ENCODE data around the gene SCAF11. TPM values are rescaled to one million over a fixed set of nuclear protein-coding genes. Genes with fewer than 3 reads are reported as not detected.
A peak's percentile ranks its signal among the peaks of the same experiment; 100 is the strongest.

SCAF11 gene
- polyA plus RNA-seq, 2 of the 4 experiments (the other 2 are of a cell fraction): 43.0 to 110 TPM

DNA sequence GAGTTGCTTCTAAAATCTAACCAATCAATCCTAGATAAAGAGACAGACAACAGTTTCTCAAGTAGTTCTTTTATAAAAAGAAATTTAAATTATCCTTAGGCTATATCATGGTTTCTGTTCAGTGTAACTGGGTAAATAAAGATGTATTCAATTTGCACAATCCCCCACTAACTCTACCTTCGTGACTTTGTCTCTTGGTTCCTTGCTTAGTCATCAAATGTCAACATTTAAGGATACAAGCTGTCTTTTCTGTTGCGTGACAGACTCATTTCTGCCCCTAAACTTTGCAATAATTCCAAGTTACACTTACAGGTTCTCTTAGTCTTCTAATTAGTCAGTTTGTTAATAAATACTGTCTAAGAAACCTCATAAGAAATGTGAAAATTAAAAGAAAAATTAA is 50.6 kb downstream of the SCAF11 start:
- CTCF ChIA-PET: interaction anchor here (1.2 kb wide), 1 partner anchor 26 kb away, joined by 3 read pairs; no protein-coding TSS in a partner anchor
- peaks cover 16% of the 10 kb centered on the region; the same call in 2 of the 3 replicates for H3K4me1 ChIP-seq
- no peak overlapping the region for H3K4me3 ChIP-seq
- FAIRE-seq (no peak), ATAC-seq (no peak), DNase-seq (ENCODE audit: low read depth in 1 of 2, low spot score in 1 of 2) (peak in 1 of 2 experiments; percentile 26)
- no peaks in the 10 kb centered on the region for H3K9me3 ChIP-seq
- WGBS (ENCODE audit: missing lambda C conversion rate): 30% methylated on average over 2 of the region's 2 CpGs
- POLR2A ChIA-PET: interaction anchor here (0.8 kb wide), 1 partner anchor 50 kb away, joined by 4 read pairs; the partner anchor contains the start of gene SCAF11
- H3K4me2 ChIP-seq: peak overlapping the region; percentile 30
- H3K27ac ChIP-seq: peak overlapping the region in 1 of 2 experiments; percentile 23; a peak in 1 of 6 replicates
- no peak for TF ChIP-seq CBX2 (IDR thresholded peaks at IDR 0.05; ENCODE audit: borderline replicate concordance, low read depth)
- TF ChIP-seq MAFK (IDR thresholded peaks at IDR 0.05; ENCODE audit: partially characterized antibody): peak; percentile 76
- TF ChIP-seq BHLHE40 (IDR thresholded peaks at IDR 0.05; ENCODE audit: low read depth, low read length): no peak
- TF ChIP-seq, protein P1, sequence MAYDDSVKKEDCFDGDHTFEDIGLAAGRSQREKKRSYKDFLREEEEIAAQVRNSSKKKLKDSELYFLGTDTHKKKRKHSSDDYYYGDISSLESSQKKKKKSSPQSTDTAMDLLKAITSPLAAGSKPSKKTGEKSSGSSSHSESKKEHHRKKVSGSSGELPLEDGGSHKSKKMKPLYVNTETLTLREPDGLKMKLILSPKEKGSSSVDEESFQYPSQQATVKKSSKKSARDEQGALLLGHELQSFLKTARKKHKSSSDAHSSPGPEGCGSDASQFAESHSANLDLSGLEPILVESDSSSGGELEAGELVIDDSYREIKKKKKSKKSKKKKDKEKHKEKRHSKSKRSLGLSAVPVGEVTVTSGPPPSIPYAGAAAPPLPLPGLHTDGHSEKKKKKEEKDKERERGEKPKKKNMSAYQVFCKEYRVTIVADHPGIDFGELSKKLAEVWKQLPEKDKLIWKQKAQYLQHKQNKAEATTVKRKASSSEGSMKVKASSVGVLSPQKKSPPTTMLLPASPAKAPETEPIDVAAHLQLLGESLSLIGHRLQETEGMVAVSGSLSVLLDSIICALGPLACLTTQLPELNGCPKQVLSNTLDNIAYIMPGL (CRISPR knock-in tag; IDR thresholded peaks at IDR 0.05; ENCODE audit: borderline replicate concordance): no peak
- no peak for TF ChIP-seq JUN (IDR thresholded peaks at IDR 0.05)
- TF ChIP-seq, protein P2, sequence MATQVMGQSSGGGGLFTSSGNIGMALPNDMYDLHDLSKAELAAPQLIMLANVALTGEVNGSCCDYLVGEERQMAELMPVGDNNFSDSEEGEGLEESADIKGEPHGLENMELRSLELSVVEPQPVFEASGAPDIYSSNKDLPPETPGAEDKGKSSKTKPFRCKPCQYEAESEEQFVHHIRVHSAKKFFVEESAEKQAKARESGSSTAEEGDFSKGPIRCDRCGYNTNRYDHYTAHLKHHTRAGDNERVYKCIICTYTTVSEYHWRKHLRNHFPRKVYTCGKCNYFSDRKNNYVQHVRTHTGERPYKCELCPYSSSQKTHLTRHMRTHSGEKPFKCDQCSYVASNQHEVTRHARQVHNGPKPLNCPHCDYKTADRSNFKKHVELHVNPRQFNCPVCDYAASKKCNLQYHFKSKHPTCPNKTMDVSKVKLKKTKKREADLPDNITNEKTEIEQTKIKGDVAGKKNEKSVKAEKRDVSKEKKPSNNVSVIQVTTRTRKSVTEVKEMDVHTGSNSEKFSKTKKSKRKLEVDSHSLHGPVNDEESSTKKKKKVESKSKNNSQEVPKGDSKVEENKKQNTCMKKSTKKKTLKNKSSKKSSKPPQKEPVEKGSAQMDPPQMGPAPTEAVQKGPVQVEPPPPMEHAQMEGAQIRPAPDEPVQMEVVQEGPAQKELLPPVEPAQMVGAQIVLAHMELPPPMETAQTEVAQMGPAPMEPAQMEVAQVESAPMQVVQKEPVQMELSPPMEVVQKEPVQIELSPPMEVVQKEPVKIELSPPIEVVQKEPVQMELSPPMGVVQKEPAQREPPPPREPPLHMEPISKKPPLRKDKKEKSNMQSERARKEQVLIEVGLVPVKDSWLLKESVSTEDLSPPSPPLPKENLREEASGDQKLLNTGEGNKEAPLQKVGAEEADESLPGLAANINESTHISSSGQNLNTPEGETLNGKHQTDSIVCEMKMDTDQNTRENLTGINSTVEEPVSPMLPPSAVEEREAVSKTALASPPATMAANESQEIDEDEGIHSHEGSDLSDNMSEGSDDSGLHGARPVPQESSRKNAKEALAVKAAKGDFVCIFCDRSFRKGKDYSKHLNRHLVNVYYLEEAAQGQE (IDR thresholded peaks at IDR 0.05): no peak
- TF ChIP-seq CEBPB (IDR thresholded peaks at IDR 0.05): peak in 1 of 2 experiments; percentile 18; a peak in 1 of 4 replicates
- no peak for TF ChIP-seq FOSL2 (IDR thresholded peaks at IDR 0.05)
- TF ChIP-seq FOSL2 (CRISPR knock-in tag; IDR thresholded peaks at IDR 0.05): peak; percentile 24; the same call in 1 of the 2 replicates
- TF ChIP-seq RCOR1 (IDR thresholded peaks at IDR 0.05; ENCODE audit: low read depth, low read length): no peak
- TF ChIP-seq POLR2AphosphoS2 (conservative IDR thresholded peaks at IDR 0.05; ENCODE audit: low read length): no peak

DNA sequence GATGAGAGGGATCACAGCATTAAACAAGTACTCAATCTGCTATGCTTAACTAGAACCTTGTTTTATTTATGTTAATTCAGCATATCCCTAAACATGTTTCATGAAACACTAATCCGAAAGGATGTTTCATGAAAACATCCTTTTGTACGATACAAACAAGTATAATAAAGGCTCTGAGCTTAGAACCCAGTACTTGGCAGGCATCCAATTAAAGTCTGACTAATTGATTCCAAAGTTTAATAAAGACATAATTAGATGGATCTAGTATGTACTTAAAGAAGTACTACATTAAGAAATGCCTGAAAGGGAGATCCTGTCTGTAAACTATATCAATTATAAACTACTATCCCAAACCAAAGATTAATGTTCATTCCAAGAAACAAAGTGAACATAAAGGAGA is 51.8 kb downstream of the SCAF11 start:
- FAIRE-seq (no peak), DNase-seq (ENCODE audit: low read depth in 1 of 2, low spot score in 1 of 2) (no peak), ATAC-seq (no peak)
- TF ChIP-seq CHD4 (IDR thresholded peaks at IDR 0.05; ENCODE audit: borderline replicate concordance) (no peak), BHLHE40 (IDR thresholded peaks at IDR 0.05; ENCODE audit: low read depth, low read length) (no peak), CEBPB (IDR thresholded peaks at IDR 0.05) (no peak), MAFK (IDR thresholded peaks at IDR 0.05; ENCODE audit: partially characterized antibody) (peak; percentile 13)
- no peaks in the 10 kb centered on the region for H3K9me3 ChIP-seq
- no peak overlapping the region; a peak in 1 of 6 replicates for H3K27ac ChIP-seq
- H3K4me1 ChIP-seq: peaks cover 16% of the 10 kb centered on the region; the same call in 2 of the 3 replicates
- no peak overlapping the region for H3K4me2 ChIP-seq
- ChIA-PET POLR2A (no interaction called here), CTCF (no interaction called here)
- no peak overlapping the region for H3K4me3 ChIP-seq
- WGBS (ENCODE audit: missing lambda C conversion rate): 90% methylated on average over 2 of the region's 2 CpGs

DNA sequence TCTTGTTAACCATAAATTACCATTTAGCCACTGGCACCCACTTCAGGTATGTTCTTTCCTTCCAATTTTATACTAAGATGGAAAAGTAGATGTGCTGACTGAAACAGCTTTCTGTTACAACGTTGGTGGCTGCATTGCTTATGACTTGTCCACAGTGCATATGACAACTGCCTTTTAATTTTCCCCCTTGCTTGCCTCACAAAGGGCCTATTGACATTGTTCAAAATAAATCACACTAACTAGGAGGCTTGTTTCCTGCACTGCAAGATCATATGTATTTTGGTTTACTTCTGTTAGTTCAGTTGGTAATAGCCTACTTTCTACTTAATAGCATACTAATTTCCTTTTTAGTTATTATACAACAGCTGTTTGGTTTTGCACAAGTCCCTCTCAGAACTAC is 55.4 kb downstream of the SCAF11 start:
- FAIRE-seq: no peak
- H3K4me2 ChIP-seq: no peak overlapping the region
- H3K4me3 ChIP-seq: no peak overlapping the region
- ATAC-seq: no peak
- H3K4me1 ChIP-seq: peaks cover 7% of the 10 kb centered on the region; the same call in 2 of the 3 replicates
- DNase-seq (ENCODE audit: low read depth in 1 of 2, low spot score in 1 of 2): no peak
- WGBS (ENCODE audit: missing lambda C conversion rate): 29% methylated on average over 1 of the region's 1 CpG
- H3K27ac ChIP-seq: no peak overlapping the region
- ChIA-PET CTCF (no interaction called here), POLR2A (no interaction called here)
- TF ChIP-seq FOSL2 (IDR thresholded peaks at IDR 0.05): no peak
- TF ChIP-seq FOSL2 (CRISPR knock-in tag; IDR thresholded peaks at IDR 0.05): no peak
- TF ChIP-seq CBX8 (IDR thresholded peaks at IDR 0.05): no peak
- no peak for TF ChIP-seq HOXB5 (CRISPR knock-in tag; IDR thresholded peaks at IDR 0.05)
- TF ChIP-seq PHF8 (IDR thresholded peaks at IDR 0.05; ENCODE audit: borderline replicate concordance, low read depth): no peak
- TF ChIP-seq POLR2AphosphoS2 (conservative IDR thresholded peaks at IDR 0.05; ENCODE audit: low read length): no peak
- no peak for TF ChIP-seq CBX2 (IDR thresholded peaks at IDR 0.05; ENCODE audit: borderline replicate concordance, low read depth)
- TF ChIP-seq, protein P3, sequence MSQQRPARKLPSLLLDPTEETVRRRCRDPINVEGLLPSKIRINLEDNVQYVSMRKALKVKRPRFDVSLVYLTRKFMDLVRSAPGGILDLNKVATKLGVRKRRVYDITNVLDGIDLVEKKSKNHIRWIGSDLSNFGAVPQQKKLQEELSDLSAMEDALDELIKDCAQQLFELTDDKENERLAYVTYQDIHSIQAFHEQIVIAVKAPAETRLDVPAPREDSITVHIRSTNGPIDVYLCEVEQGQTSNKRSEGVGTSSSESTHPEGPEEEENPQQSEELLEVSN (IDR thresholded peaks at IDR 0.05; ENCODE audit: borderline replicate concordance, low read depth): no peak
- no peak for TF ChIP-seq CEBPB (IDR thresholded peaks at IDR 0.05)
- no peak for TF ChIP-seq ZC3H11A (IDR thresholded peaks at IDR 0.05)
- TF ChIP-seq BHLHE40 (IDR thresholded peaks at IDR 0.05; ENCODE audit: low read depth, low read length): no peak
- no peak for TF ChIP-seq EHMT2 (IDR thresholded peaks at IDR 0.05; ENCODE audit: low read depth)
- TF ChIP-seq HEYL (CRISPR knock-in tag; IDR thresholded peaks at IDR 0.05): no peak
- TF ChIP-seq JUN (IDR thresholded peaks at IDR 0.05): no peak
- no peak for TF ChIP-seq NR3C1 (IDR thresholded peaks at IDR 0.05)
- no peak for TF ChIP-seq TP53 (CRISPR knock-in tag; IDR thresholded peaks at IDR 0.05)
- no peak for TF ChIP-seq EP300 (IDR thresholded peaks at IDR 0.05)
- no peaks in the 10 kb centered on the region for H3K9me3 ChIP-seq

All from A549 (cell line).